HG03432 (cell line): ENCODE measurements around the gene FOXL1.

Source experiments
- ATAC-seq: cut with Tn5 transposase; IDR thresholded peaks from one replicate; pipeline ENCODE4 v1.9.1; 2021; ENCODE audit warnings: mild to moderate bottlenecking, moderate library complexity; ENCODE audit not compliant: unreplicated experiment

FOXL1 gene

GRCh38 chr16:86598607-86599565, 20.5 kb downstream of the FOXL1 start:
- ATAC-seq, result no peak

GRCh38 chr16:86601356-86601755, 23.0 kb downstream of the FOXL1 start:
- ATAC-seq, result no peak

DNA sequence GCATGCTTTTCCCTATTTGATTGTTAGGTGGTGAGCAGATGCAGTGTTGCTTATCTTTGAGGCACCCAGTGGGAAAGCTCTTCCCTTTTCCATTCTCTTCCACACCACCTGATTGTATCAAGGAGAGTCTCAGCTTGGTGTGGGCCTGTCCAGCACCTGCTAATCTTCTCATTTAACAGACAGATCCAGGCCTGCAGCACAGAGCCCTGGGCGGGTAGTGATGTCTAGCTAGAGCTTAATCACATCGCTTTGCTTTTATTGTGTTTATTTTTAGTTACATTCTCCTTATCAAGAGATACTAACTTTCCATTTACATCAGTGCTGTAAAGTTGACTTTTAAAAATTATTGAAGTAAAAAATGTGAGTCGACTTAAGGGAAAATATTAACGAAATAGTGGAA, 24.2 kb downstream of the FOXL1 start:
- no peak for ATAC-seq

GRCh38 chr16:86604436-86605193, 26.3 kb downstream of the FOXL1 start:
- ATAC-seq, result no peak

GRCh38 chr16:86605950-86606349, 27.6 kb downstream of the FOXL1 start:
- no peak for ATAC-seq

- no peak for ATAC-seq
Measured at GRCh38 chr16:86608301-86608747, 30.0 kb downstream of the FOXL1 start.

DNA sequence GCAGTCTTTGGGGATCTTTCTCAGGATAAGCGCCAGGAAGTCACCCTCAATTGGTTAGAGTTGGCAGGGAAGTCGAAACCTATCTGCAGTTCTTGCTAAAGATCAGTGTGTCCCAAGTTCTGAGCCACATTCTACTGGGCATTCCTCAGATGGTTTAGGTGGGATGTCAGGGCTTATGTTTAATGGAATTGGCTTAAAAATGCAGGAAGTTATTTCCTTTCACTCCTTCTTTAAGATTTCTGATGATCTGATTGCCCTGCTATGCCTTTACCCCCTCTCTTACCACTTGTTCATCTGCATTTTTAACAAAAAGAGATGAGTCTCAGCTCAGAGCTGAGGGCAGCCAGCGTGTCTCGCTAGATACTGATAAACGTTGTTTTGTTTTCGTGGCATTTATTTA, 30.8 kb downstream of the FOXL1 start:
- no peak for ATAC-seq

DNA sequence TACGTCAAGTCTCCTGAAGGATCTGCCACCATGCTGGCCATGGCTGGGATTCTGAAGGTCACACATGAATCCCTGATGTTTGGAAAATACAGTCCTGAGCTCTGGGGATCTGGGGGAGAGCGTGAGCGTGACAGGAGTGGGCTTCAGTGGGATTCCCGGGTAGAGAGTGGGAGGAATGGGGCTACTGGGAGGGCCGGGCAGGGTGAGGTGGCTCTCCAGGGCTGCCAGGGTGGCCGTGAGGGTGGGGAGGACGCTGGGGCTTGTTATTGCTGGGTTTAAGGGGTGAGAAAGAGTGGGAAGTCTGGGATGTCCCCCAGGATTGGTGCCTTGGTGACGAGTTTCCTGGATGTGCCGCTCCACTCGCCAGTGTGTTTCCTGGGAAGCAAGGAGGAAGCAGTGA, 31.3 kb downstream of the FOXL1 start:
- no peak for ATAC-seq

DNA sequence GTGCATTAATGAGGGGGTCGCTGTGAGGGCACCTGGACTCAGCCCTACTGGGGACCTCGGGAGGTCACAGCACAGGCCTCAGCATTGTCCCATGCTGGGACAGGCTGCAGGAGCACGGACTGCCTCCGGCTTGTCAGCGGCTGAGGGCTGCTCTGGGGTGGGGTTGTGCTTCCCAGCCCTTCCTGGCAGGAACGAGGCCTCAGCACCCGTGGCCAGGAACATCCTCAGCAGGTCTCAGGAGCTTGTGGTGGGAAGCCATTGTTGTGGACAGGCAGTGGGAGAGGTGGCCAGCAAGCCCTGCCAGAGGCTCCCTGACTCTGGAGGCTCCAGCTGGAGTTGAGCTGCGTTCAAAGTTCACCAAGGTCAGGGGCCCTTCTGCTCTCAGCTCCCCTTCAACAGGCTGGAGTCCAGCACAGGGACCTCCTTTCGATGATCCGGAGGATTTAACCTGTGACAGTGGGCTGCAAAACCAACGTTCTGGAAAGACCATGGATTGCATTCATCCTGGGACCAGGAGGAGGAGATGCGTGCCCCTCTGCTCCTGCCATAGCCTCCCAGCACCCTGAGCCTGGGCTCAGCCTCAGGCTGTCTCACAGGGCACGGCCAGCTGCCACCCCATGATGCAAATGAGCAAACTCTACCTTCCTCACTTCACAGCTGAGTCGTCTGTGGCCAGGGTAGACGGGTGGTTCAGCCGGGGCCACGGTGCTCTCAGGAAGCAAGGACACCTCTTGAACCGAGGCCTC, 32.6 kb downstream of the FOXL1 start:
- no peak for ATAC-seq

DNA sequence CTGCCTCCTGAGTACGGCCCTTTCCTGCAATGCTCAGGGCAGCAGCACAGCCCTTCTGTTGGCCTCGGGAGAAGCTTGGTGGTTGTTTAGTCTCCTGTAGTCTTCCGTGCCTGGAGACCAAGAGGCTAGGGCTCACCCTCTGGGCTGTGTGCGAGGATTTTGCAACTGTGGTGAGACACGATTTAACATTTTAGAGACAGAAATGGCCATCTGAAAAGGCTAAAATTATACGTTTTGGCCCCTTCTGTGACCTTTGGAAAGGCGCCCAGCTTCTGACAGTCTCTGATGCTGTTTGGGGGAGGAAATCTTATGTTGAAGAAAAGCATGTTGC, 33.1 kb downstream of the FOXL1 start:
- no peak for ATAC-seq

DNA sequence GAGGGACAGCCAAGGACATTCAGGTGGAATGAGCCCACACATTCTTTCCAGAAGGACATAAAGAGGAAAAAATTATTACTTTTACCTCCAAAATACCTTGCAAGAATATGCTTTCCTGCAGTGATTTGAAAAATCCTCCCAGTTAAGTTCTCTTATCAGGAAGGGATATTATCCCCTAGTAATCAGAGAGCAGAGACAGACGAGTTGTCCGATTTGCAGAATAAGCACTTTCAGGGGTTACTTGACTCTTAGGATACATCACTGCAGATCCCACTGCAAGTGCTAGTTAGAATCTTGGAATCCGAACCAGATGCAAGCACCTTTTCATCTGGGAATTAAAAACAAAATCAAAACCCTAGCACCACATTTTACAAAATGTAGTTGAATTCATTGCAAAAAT, 33.6 kb downstream of the FOXL1 start:
- no peak for ATAC-seq

DNA sequence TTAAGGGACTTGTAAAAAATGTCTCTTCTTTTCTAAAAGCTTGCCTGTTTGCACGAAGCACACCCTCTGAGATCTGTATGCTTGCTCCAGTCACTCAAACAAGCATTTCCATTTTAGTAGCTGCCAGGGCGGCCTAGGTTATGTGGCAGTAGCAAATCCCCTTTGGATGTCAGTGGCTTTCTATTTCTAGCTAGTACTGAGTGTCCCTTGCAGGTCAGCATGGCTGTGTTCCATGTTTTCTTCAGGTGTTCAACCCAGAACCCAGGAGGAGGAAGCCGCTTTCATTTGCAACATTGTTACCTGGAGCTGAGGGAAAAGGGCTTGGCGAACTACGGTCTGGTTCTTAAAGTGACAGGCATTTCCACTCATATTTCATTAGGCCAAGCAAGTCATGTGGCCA, 36.4 kb downstream of the FOXL1 start:
- no peak for ATAC-seq

DNA sequence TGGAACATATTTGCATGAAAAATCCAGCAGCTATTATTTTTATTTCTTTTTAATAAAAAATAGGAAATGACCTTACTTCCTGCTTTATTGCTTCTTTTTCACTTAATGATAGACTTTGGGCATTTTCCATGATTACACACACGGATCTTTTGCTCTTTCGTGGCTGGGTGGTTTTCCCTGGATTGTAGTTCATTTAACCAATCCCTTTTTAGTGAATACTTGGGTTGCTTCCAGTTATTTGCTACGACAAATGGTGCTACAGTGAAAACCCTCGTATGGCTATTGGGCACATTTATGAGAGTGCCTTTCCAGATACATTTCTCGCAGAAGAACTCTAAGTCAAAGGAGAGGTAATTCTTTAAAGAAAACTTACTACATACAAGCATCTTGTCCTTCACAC, 38.6 kb downstream of the FOXL1 start:
- ATAC-seq, result no peak

GRCh38 chr16:86618431-86619238, 40.3 kb downstream of the FOXL1 start:
- no peak for ATAC-seq

DNA sequence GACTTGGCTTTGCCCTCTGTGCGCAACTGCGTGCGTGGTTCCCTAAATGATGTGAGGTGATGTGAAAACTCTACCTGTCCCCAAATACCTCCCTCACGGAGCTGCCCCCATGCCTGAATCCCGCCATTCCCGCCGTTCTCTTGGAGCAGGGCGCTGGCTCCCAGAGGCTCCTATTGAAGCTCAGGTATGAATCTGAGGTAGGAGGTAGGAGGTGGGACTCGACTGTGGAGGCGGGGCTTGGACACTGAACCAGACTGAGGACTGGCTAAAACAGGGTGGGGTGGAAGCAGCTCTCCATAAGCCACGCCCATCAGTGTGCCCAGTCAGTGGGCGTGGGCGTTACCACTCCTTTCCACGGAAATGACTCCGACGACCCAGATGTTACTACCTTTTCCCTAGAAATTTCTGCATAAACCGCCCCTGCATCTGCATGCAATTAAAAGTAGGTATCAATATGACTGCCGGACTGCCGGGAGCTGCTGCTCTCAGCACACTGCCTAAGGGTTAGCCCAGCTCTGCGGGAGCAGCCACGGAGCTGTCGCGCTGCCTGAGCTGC, 41.0 kb downstream of the FOXL1 start:
- ATAC-seq, result no peak

DNA sequence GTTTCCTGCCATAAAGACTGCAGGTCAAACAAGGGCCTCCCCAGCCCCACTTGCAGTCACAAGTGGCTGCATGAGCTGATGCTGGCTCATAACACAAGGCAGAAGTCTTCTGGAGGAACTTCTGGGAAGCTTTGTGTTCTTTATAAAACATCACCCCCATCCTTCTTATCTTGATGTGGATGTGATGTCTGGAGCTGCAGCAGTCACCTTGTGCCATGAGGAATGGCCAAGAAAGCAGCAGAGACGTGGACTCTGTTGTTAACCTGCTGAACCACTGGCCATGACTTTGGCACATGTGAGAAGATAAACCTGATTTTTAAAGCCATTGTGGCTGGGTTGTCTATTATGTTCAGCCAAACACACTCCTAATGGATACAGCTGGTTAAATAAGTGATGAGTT, 41.8 kb downstream of the FOXL1 start:
- ATAC-seq, result no peak

DNA sequence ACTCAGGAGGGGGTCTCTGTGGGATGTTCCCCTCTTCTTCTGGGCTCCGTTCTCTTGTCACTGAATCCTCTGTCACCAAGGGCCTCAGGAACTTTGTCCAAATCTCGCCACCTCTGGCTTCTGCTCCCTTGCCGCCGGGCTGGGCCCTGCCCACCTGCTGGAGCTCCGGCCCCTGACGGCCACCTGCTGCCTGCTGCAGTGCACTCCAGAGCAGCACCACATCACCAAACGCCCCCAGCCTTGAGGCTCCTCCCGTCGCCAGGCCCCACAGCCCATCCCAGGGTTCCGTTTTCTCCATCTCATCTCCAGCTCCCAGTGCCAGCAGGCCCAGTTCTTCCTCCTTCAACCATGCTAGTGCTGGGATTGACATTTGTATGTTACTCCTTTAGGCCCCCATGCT, 43.6 kb downstream of the FOXL1 start:
- ATAC-seq, result no peak

- no peak for ATAC-seq
Measured at GRCh38 chr16:86622700-86623615, 44.6 kb downstream of the FOXL1 start.

DNA sequence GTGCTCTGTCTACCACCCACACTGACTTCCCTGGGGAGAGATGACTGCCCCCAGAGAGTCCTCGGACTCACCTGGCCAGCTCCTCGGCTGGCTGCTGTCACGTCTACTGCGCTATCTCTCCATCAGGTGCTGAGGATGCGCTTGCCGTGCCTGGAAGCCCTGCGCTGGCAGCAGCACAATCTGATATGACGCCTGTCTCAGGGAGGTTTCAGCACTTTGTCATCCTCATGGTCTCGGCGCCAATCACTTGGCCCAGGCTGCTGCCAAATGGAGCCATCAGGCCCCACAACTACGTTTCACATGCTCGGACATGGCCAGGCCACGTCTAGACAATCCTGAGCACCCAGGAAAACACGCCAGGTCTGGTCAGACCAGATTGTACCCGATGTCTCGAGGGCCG, 46.7 kb downstream of the FOXL1 start:
- no peak for ATAC-seq
